Mesenchymal stem cell (in vitro differentiated cells and primary cell): ENCODE measurements around the gene KCNS1. TPM values are rescaled to one million over a fixed set of nuclear protein-coding genes. Genes with fewer than 3 reads are reported as not detected.
"Not testable (repeated sequence)": the region's sequence is repeated elsewhere in the genome, so short reads cannot be mapped to it uniquely, and the experiment has no call there.

ENCODE experiments used
- DNase-seq: peaks from one replicate; pipeline ENCODE4 v3.0.0-alpha.2; 2013
- H2AFZ ChIP-seq: one replicate; pipeline ENCODE4 v1.6.1; 2013; ENCODE audit warnings: low read depth, mild to moderate bottlenecking, control low read depth, inconsistent platforms, low read length, moderate library complexity
- H2AK5ac ChIP-seq: 2 replicates; pipeline ENCODE4 v1.6.1; 2013; ENCODE audit warnings: low read length, moderate library complexity, mild to moderate bottlenecking, inconsistent platforms; ENCODE audit not compliant: severe bottlenecking
- H2BK120ac ChIP-seq: one replicate; pipeline ENCODE4 v1.6.1; 2013; ENCODE audit warnings: low read depth, mild to moderate bottlenecking, inconsistent platforms, low read length, moderate library complexity
- H2BK12ac ChIP-seq, 2 experiments: one replicate each; pipeline ENCODE4 v1.6.1; 2013; ENCODE audit warnings: inconsistent platforms in 2 of 2, low read length in 2 of 2, mild to moderate bottlenecking in 2 of 2, moderate library complexity in 2 of 2, control low read depth in 1 of 2
- H2BK15ac ChIP-seq: one replicate; pipeline ENCODE4 v1.6.1; 2013; ENCODE audit warnings: mild to moderate bottlenecking, low read depth, inconsistent platforms; ENCODE audit not compliant: poor library complexity, severe bottlenecking
- H2BK5ac ChIP-seq: 2 replicates; pipeline ENCODE4 v1.6.1; 2013; ENCODE audit warnings: low read depth, mild to moderate bottlenecking, low read length, control low read depth, inconsistent platforms; ENCODE audit not compliant: poor library complexity, severe bottlenecking
- H3K14ac ChIP-seq, 2 experiments: one replicate each; pipeline ENCODE4 v1.6.1; 2013; ENCODE audit warnings: inconsistent platforms in 2 of 2, low read length in 2 of 2, control low read depth in 1 of 2, mild to moderate bottlenecking in 1 of 2, moderate library complexity in 1 of 2
- H3K18ac ChIP-seq, 2 experiments: one replicate each; pipeline ENCODE4 v1.6.1; 2013; ENCODE audit warnings: inconsistent platforms in 2 of 2, low read length in 2 of 2, control low read depth in 1 of 2, low read depth in 1 of 2, mild to moderate bottlenecking in 1 of 2
- H3K23ac ChIP-seq, 2 experiments: one replicate each; pipeline ENCODE4 v1.6.1; 2013; ENCODE audit warnings: inconsistent platforms in 2 of 2, low read length in 2 of 2, mild to moderate bottlenecking in 2 of 2, moderate library complexity in 2 of 2, control low read depth in 1 of 2
- H3K27ac ChIP-seq: 2 replicates; pipeline ENCODE4 v1.5.1; 2013; ENCODE audit warnings: mild to moderate bottlenecking, moderate library complexity, low read length, control low read depth, inconsistent platforms; ENCODE audit not compliant: poor library complexity, severe bottlenecking
- H3K27me3 ChIP-seq, 2 experiments: 2 replicates each; pipeline versions ENCODE4 v1.6.1 to v1.7.0; 2013; ENCODE audit warnings: low read length in 2 of 2, mild to moderate bottlenecking in 2 of 2, moderate library complexity in 2 of 2, control low read depth in 1 of 2, inconsistent platforms in 1 of 2; ENCODE audit not compliant: control insufficient read depth in 1 of 2, insufficient read depth in 1 of 2
- H3K36me3 ChIP-seq, 2 experiments: 2 replicates each; pipeline versions ENCODE4 v1.6.1 to v1.7.0; 2013; ENCODE audit warnings: low read length in 2 of 2, control low read depth in 1 of 2, inconsistent platforms in 1 of 2, low read depth in 1 of 2, mild to moderate bottlenecking in 1 of 2; ENCODE audit not compliant: insufficient read depth in 2 of 2, control insufficient read depth in 1 of 2
- H3K4ac ChIP-seq, 2 experiments: one replicate each; pipeline ENCODE4 v1.6.1; 2013; ENCODE audit warnings: inconsistent platforms in 2 of 2, low read length in 2 of 2, mild to moderate bottlenecking in 2 of 2, moderate library complexity in 2 of 2, control low read depth in 1 of 2, low read depth in 1 of 2
- H3K4me1 ChIP-seq: 2 replicates; pipeline ENCODE4 v1.6.1; 2013; ENCODE audit warnings: low read depth, low read length, control low read depth; ENCODE audit not compliant: control insufficient read depth, insufficient read depth
- H3K4me2 ChIP-seq: 2 replicates; pipeline ENCODE4 v1.6.1; 2013; ENCODE audit warnings: low read length, mild to moderate bottlenecking, inconsistent platforms; ENCODE audit not compliant: poor library complexity, severe bottlenecking
- H3K4me3 ChIP-seq, 2 experiments: 2 replicates each; pipeline versions ENCODE4 v1.5.1 to v1.7.0; 2013; ENCODE audit warnings: low read length in 2 of 2, mild to moderate bottlenecking in 2 of 2, control low read depth in 1 of 2, low read depth in 1 of 2; ENCODE audit not compliant: insufficient read depth in 1 of 2
- H3K79me1 ChIP-seq: replicated peaks from 2 replicates; pipeline ENCODE4 v1.6.1; 2013; ENCODE audit warnings: mild to moderate bottlenecking, control low read depth, low read length, inconsistent platforms; ENCODE audit not compliant: poor library complexity, severe bottlenecking
- H3K9ac ChIP-seq: 2 replicates; pipeline ENCODE4 v1.7.0; 2013; ENCODE audit warnings: mild to moderate bottlenecking, low read length, moderate library complexity
- H3K9me3 ChIP-seq: 2 replicates; pipeline ENCODE4 v1.7.0; 2013; ENCODE audit warnings: mild to moderate bottlenecking, low read length; ENCODE audit not compliant: control insufficient read depth
- H4K8ac ChIP-seq: one replicate; pipeline ENCODE4 v1.6.1; 2013; ENCODE audit warnings: inconsistent platforms, mild to moderate bottlenecking, low read length, moderate library complexity
- H4K91ac ChIP-seq: one replicate; pipeline ENCODE4 v1.6.1; 2013; ENCODE audit warnings: mild to moderate bottlenecking, low read length, inconsistent platforms
- WGBS: methylation state at CpG from one replicate; pipeline ENCODE4 v1.1.7; 2013; ENCODE audit warnings: mixed read lengths; 5-methylcytosine and 5-hydroxymethylcytosine counted together
- polyA plus RNA-seq, 2 experiments: library from polyadenylated mRNA; stranded (reverse); fragments of 200-250 nt; gene quantifications; one replicate each; pipeline ENCODE4 v1.2.3, GENCODE V29; 2013

The KCNS1 gene
- 0.03 TPM for polyA plus RNA-seq (2013, experiment 1 of 2)
- polyA plus RNA-seq (2013, experiment 2 of 2), result 0.01 TPM

GRCh38 chr20:45100563-45101245, at the start of gene KCNS1:
Gene KCNS1 (minus strand): TSS chr20:45101127. CDS start chr20:45099236, 1,891 bp downstream.
- H3K4me1 ChIP-seq, result peaks cover 16% of the 10 kb centered on the region
- no peak within 1 kb of the TSS for H2BK12ac ChIP-seq
- peak within 1 kb of the TSS; percentile 39 to 49 for H3K4me3 ChIP-seq
- H2AK5ac ChIP-seq, result no peak within 1 kb of the TSS
- peaks cover 0 to 10% of the 10 kb centered on the region in 2 experiments for H3K36me3 ChIP-seq
- H3K23ac ChIP-seq, result peak within 1 kb of the TSS in 1 of 2 experiments; percentile 32
- WGBS, result 7% methylated on average over 31 of the region's 38 CpGs
- peak within 1 kb of the TSS in 1 of 2 experiments; percentile 26 for H3K14ac ChIP-seq
- peak within 1 kb of the TSS in 1 of 2 experiments; percentile 8 for H3K4ac ChIP-seq
- H4K91ac ChIP-seq, result no peak within 1 kb of the TSS
- H3K27me3 ChIP-seq, result peaks cover 0 to 59% of the 10 kb centered on the region in 2 experiments
- H3K9me3 ChIP-seq, result no peaks in the 10 kb centered on the region
- H3K27ac ChIP-seq, result no peak within 1 kb of the TSS
- H2BK120ac ChIP-seq, result no peak within 1 kb of the TSS
- no peak within 1 kb of the TSS for H2BK5ac ChIP-seq
- no peak within 1 kb of the TSS for H2BK15ac ChIP-seq
- H3K4me2 ChIP-seq, result peak within 1 kb of the TSS; percentile 68
- no peaks in the 10 kb centered on the region for H3K79me1 ChIP-seq
- no peak within 1 kb of the TSS for H3K9ac ChIP-seq
- H4K8ac ChIP-seq, result peak within 1 kb of the TSS; percentile 56
- DNase-seq, result peak; percentile 19
- H3K18ac ChIP-seq, result peak within 1 kb of the TSS in 1 of 2 experiments; percentile 72
- H2AFZ ChIP-seq, result no peak within 1 kb of the TSS

- no peak for DNase-seq
- Histone ChIP-seq H3K23ac (no peak overlapping the region), H2BK5ac (no peak overlapping the region), H3K9me3 (no peaks in the 10 kb centered on the region), H2BK15ac (no peak overlapping the region), H2BK120ac (no peak overlapping the region), H2AFZ (no peak overlapping the region), H2AK5ac (no peak overlapping the region), H3K79me1 (no peaks in the 10 kb centered on the region), H3K14ac (no peak overlapping the region), H3K27me3 (peaks cover 43 to 78% of the 10 kb centered on the region in 2 experiments), H3K4me2 (no peak overlapping the region), H3K4me3 (no peak overlapping the region), H2BK12ac (no peak overlapping the region), H3K27ac (no peak overlapping the region), H4K91ac (no peak overlapping the region), H3K9ac (no peak overlapping the region), H4K8ac (no peak overlapping the region), H3K18ac (no peak overlapping the region), H3K4ac (no peak overlapping the region), H3K36me3 (no peaks in the 10 kb centered on the region), H3K4me1 (no peaks in the 10 kb centered on the region)
- WGBS, result 86% methylated on average over 3 of the region's 3 CpGs
Observed at GRCh38 chr20:45149062-45149461, 48.1 kb upstream of the KCNS1 start.

GRCh38 chr20:45140836-45141235, 39.9 kb upstream of the KCNS1 start:
- H2AFZ ChIP-seq, result no peak overlapping the region
- WGBS, result 71% methylated on average over 3 of the region's 4 CpGs
- no peak overlapping the region for H2BK12ac ChIP-seq

GRCh38 chr20:45139733-45140375, 38.9 kb upstream of the KCNS1 start:
- not testable (repeated sequence) for H2BK120ac ChIP-seq, H2AFZ ChIP-seq, H2BK5ac ChIP-seq, H3K9me3 ChIP-seq, H3K18ac ChIP-seq, H3K4ac ChIP-seq, H3K23ac ChIP-seq, H4K8ac ChIP-seq, H3K4me2 ChIP-seq, H2BK15ac ChIP-seq, H3K9ac ChIP-seq, H3K36me3 ChIP-seq, H4K91ac ChIP-seq, H2BK12ac ChIP-seq, H3K4me1 ChIP-seq, H3K4me3 ChIP-seq, H2AK5ac ChIP-seq, H3K27ac ChIP-seq, DNase-seq, H3K79me1 ChIP-seq, H3K14ac ChIP-seq
- peaks cover 17 to 27% of the 10 kb centered on the region in 2 experiments for H3K27me3 ChIP-seq
- WGBS, result 93% methylated on average over 3 of the region's 5 CpGs

More at GRCh38 chr20:45140836-45141235, 39.9 kb upstream of the KCNS1 start:
- H3K79me1 ChIP-seq, result no peaks in the 10 kb centered on the region
- H4K8ac ChIP-seq, result no peak overlapping the region
- H3K9ac ChIP-seq, result no peak overlapping the region
- H3K4me1 ChIP-seq, result no peaks in the 10 kb centered on the region
- H3K4me2 ChIP-seq, result no peak overlapping the region
- H3K27ac ChIP-seq, result no peak overlapping the region
- no peak overlapping the region for H2BK15ac ChIP-seq
- H3K4me3 ChIP-seq, result no peak overlapping the region
- peaks cover 27 to 30% of the 10 kb centered on the region in 2 experiments for H3K27me3 ChIP-seq
- no peaks in the 10 kb centered on the region for H3K9me3 ChIP-seq
- H3K23ac ChIP-seq, result no peak overlapping the region
- no peak overlapping the region for H3K4ac ChIP-seq
- no peak overlapping the region for H3K18ac ChIP-seq
- H2BK120ac ChIP-seq, result no peak overlapping the region
- H4K91ac ChIP-seq, result no peak overlapping the region
- H3K36me3 ChIP-seq, result no peaks in the 10 kb centered on the region
- H2AK5ac ChIP-seq, result no peak overlapping the region
- no peak overlapping the region for H2BK5ac ChIP-seq
- no peak for DNase-seq
- no peak overlapping the region for H3K14ac ChIP-seq
